ENCODE measurements around the gene RAD21L1. TPM values are rescaled to one million over a fixed set of nuclear protein-coding genes. Genes with fewer than 3 reads are reported as not detected.
A peak's percentile ranks its signal among the peaks of the same experiment; 100 is the strongest.

RAD21L1 gene
- total and polyA plus RNA-seq, 2 donors (not counting 1 experiment from before 2014, with no cell fraction given), result 0.16 to 0.50 TPM

DNA sequence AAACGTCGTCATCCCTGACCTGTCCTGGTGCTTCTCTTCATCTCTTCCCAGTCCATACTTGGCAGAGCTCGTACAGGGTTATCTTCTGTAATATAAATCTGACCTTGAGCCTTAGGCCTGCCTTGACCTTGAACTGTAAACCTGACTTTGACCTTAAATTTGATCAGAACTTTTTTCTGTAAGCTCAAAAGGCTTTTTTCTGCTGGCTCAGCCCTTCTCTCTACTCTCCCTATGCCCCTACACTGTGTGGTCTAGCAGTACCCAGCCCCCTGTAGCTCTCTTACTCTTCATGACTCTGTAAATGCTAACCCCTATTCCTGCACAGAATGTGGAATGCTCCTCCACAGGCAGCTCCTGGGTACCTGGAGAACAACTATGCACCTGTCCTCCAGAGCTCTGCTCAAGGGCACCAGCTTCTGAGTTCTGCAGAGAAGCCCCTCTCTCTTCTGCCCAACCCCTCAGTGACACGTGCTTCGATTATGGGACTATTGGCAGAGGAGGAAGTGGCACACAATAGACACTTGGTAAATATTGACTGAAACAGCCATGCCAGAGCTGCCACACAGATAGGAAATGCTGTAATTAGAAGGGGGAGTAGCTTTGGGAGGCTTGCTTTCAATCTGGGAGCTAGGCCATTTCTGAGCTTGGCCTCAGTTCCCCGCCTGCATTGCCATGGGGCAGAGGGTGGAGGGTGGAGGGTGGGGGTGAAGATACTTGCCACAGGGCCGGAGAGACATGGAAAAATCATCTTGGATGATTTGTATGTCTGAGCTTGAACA is 55.6 kb downstream of the RAD21L1 start:
- Histone ChIP-seq H3K4me3 (replicated peaks in 1 of 4; ENCODE audit: control extremely low read depth in 1 of 4, insufficient read depth in 1 of 4, low read depth in 3 of 4, low read length in 4 of 4) (no peak overlapping the region), H3K4me2 (ENCODE audit: extremely low read depth, insufficient read depth, low read length) (no peak overlapping the region), H3K36me3 (ENCODE audit: control insufficient read depth, insufficient read depth, low read length) (peaks cover 2% of the 10 kb centered on the region), H3K27me3 (ENCODE audit: control insufficient read depth, insufficient read depth, low read length) (no peaks in the 10 kb centered on the region), H3K9ac (ENCODE audit: insufficient read depth, low read length) (no peak overlapping the region), H3K9me3 (ENCODE audit: control insufficient read depth, insufficient read depth, low read depth, low read length) (no peaks in the 10 kb centered on the region), H3K4me1 (ENCODE audit: control insufficient read depth, extremely low read depth, insufficient read depth, low read length) (peaks cover 3% of the 10 kb centered on the region), H3K79me2 (ENCODE audit: control insufficient read depth, insufficient read depth, low read length) (peaks cover 3% of the 10 kb centered on the region), H4K20me1 (ENCODE audit: control insufficient read depth, extremely low read depth, insufficient read depth, low read length) (peaks cover 2% of the 10 kb centered on the region), H3K27ac (ENCODE audit: insufficient read depth, low read length) (no peak overlapping the region), H2AFZ (ENCODE audit: low read length) (no peak overlapping the region)
- no peak for TF ChIP-seq EZH2 (IDR thresholded peaks at IDR 0.05; ENCODE audit: low read length, missing control alignments)
- TF ChIP-seq, protein P1, sequence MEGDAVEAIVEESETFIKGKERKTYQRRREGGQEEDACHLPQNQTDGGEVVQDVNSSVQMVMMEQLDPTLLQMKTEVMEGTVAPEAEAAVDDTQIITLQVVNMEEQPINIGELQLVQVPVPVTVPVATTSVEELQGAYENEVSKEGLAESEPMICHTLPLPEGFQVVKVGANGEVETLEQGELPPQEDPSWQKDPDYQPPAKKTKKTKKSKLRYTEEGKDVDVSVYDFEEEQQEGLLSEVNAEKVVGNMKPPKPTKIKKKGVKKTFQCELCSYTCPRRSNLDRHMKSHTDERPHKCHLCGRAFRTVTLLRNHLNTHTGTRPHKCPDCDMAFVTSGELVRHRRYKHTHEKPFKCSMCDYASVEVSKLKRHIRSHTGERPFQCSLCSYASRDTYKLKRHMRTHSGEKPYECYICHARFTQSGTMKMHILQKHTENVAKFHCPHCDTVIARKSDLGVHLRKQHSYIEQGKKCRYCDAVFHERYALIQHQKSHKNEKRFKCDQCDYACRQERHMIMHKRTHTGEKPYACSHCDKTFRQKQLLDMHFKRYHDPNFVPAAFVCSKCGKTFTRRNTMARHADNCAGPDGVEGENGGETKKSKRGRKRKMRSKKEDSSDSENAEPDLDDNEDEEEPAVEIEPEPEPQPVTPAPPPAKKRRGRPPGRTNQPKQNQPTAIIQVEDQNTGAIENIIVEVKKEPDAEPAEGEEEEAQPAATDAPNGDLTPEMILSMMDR (conservative IDR thresholded peaks at IDR 0.05 in 1 of 2, IDR thresholded peaks at IDR 0.05 in 1 of 2; ENCODE audit: low read depth in 1 of 2, low read length in 2 of 2), result no peak
- DNase-seq (ENCODE audit: low read depth in 2 of 2), result no peak

DNA sequence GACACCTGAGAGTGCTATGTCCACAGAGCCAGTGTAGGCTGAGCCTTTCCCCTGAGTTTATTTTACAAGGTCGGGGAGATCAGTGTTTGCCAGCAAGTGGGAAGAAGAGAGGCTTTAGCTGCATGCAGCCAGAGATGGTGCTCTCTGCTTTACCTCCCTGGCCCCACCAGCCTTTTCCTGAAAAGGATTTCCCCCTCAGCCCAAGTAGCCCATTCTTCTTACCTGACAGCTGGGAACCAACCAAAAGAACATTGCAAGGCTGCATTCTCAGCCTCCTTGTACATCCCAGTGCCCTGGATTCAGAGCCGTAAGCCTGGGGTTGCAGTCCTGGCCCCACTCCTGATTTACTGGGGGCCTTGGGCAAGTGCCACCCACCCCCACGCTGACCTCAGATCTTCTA is 57.1 kb downstream of the RAD21L1 start:
- peaks cover 2% of the 10 kb centered on the region for H4K20me1 ChIP-seq (ENCODE audit: control insufficient read depth, extremely low read depth, insufficient read depth, low read length)
- H3K9ac ChIP-seq (ENCODE audit: insufficient read depth, low read length), result no peak overlapping the region
- H2AFZ ChIP-seq (ENCODE audit: low read length), result no peak overlapping the region
- H3K27ac ChIP-seq (ENCODE audit: insufficient read depth, low read length), result no peak overlapping the region
- H3K79me2 ChIP-seq (ENCODE audit: control insufficient read depth, insufficient read depth, low read length), result no peaks in the 10 kb centered on the region
- no peak overlapping the region for H3K4me3 ChIP-seq (replicated peaks in 1 of 4; ENCODE audit: control extremely low read depth in 1 of 4, insufficient read depth in 1 of 4, low read depth in 3 of 4, low read length in 4 of 4)
- no peak for DNase-seq (ENCODE audit: low read depth in 2 of 2)
- peaks cover 3% of the 10 kb centered on the region for H3K4me1 ChIP-seq (ENCODE audit: control insufficient read depth, extremely low read depth, insufficient read depth, low read length)
- no peak overlapping the region for H3K4me2 ChIP-seq (ENCODE audit: extremely low read depth, insufficient read depth, low read length)
- H3K9me3 ChIP-seq (ENCODE audit: control insufficient read depth, insufficient read depth, low read depth, low read length), result no peaks in the 10 kb centered on the region
- H3K36me3 ChIP-seq (ENCODE audit: control insufficient read depth, insufficient read depth, low read length), result peaks cover 2% of the 10 kb centered on the region
- TF ChIP-seq EZH2 (IDR thresholded peaks at IDR 0.05; ENCODE audit: low read length, missing control alignments), result no peak
- H3K27me3 ChIP-seq (ENCODE audit: control insufficient read depth, insufficient read depth, low read length), result no peaks in the 10 kb centered on the region

DNA sequence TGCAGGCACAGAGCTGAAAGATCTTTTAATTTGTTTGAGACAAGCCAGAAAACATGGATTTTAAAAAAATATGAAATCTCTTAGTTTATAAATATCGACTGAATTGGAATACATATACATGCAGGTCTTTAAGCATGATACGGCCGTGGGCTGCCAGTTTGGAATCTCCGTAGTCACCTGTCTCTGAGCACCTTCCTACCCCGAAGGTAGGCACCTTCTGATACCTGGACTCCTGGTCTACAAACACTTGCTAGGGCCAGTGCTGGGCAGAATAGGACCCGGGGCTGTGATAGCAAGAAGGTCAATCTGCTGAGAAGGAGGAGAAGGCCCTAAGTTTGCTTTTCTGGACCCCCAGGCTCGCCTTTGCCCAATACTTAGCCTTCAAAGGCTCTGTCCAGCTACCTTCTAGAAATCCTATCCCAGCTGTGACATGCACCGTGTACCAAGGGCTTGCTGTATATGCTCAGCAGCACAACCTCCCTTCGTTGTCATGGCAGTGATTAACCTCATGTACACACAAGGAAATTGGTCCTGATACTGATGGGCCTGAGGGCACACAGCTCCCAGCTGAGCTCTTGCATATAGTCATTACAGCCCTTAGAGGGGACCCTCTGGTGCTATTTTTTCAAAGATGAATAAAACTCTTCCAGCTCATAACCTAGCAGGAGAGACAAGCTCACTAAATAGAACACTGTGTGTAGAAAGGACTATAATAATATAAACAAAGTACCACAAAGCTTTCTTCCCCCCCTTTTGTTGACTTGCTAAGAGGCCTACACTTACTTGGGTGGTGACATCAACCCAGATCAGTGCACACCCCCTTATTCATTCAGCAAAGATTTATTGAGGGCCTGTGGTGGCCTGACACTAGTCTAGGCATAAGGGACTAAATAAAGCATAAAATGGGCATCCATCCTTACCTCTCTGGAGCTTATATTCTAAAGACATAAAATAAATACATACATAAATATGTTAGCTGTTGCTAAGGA is 58.0 kb downstream of the RAD21L1 start:
- Histone ChIP-seq H3K27ac (ENCODE audit: insufficient read depth, low read length) (no peak overlapping the region), H3K79me2 (ENCODE audit: control insufficient read depth, insufficient read depth, low read length) (no peaks in the 10 kb centered on the region), H3K27me3 (ENCODE audit: control insufficient read depth, insufficient read depth, low read length) (no peaks in the 10 kb centered on the region), H3K9me3 (ENCODE audit: control insufficient read depth, insufficient read depth, low read depth, low read length) (no peaks in the 10 kb centered on the region), H3K4me1 (ENCODE audit: control insufficient read depth, extremely low read depth, insufficient read depth, low read length) (peaks cover 3% of the 10 kb centered on the region), H3K9ac (ENCODE audit: insufficient read depth, low read length) (no peak overlapping the region), H4K20me1 (ENCODE audit: control insufficient read depth, extremely low read depth, insufficient read depth, low read length) (peaks cover 2% of the 10 kb centered on the region), H3K4me3 (replicated peaks in 1 of 4; ENCODE audit: control extremely low read depth in 1 of 4, insufficient read depth in 1 of 4, low read depth in 3 of 4, low read length in 4 of 4) (no peak overlapping the region), H3K4me2 (ENCODE audit: extremely low read depth, insufficient read depth, low read length) (no peak overlapping the region), H2AFZ (ENCODE audit: low read length) (no peak overlapping the region), H3K36me3 (ENCODE audit: control insufficient read depth, insufficient read depth, low read length) (peaks cover 2% of the 10 kb centered on the region)
- TF ChIP-seq, protein P1 (conservative IDR thresholded peaks at IDR 0.05 in 1 of 2, IDR thresholded peaks at IDR 0.05 in 1 of 2; ENCODE audit: low read depth in 1 of 2, low read length in 2 of 2), result no peak
- TF ChIP-seq EZH2 (IDR thresholded peaks at IDR 0.05; ENCODE audit: low read length, missing control alignments), result no peak
- DNase-seq (ENCODE audit: low read depth in 2 of 2), result peak in 1 of 2 donors; percentile 24

Measured in fibroblast of lung (primary cell).